OCI-LY1 (cell line): Measurements from ENCODE around the gene GPATCH8.

Experiments used
- CTCF ChIP-seq: fragments of 200-600 bp; sonication (generic), shearing (Covaris generic); IDR thresholded peaks from 2 replicates; pipeline ENCODE4 v1.5.1; 2017; ENCODE audit warnings: mild to moderate bottlenecking, antibody characterized with exemption, low read length, moderate library complexity, mixed read lengths
- EZH2 ChIP-seq: fragments of 200-600 bp; sonication (generic), shearing (Covaris generic); IDR thresholded peaks from 2 replicates; pipeline ENCODE4 v1.8.0; 2017; ENCODE audit warnings: borderline replicate concordance, mixed run types, mild to moderate bottlenecking, antibody characterized with exemption, low read length, moderate library complexity, mixed read lengths

- no peak for TF ChIP-seq CTCF
- no peak for TF ChIP-seq EZH2
Measured at GRCh38 chr17:44467108-44467507, 36.1 kb downstream of the GPATCH8 start.
